SH-SY5Y (cell line): ENCODE results near the gene PELO.

Experiments used
- GATA2 ChIP-seq: IDR thresholded peaks from 2 replicates; pipeline ENCODE4 v1.6.1; 2011; ENCODE audit warnings: mild to moderate bottlenecking, low read depth, low read length
- GATA3 ChIP-seq: IDR thresholded peaks from 2 replicates; pipeline ENCODE4 v1.6.1; 2011; ENCODE audit warnings: low read depth, mild to moderate bottlenecking, low read length, moderate library complexity

- no peak for TF ChIP-seq GATA2
- TF ChIP-seq GATA3, result no peak
Measured at GRCh38 chr5:52767217-52767743, 20.4 kb upstream of the PELO start.
